GM21786 (cell line): ENCODE results near the gene HMGA1.
A peak's percentile ranks its signal among the peaks of the same experiment; 100 is the strongest.

ENCODE experiments used
- ATAC-seq: cut with Tn5 transposase; IDR thresholded peaks from one replicate; pipeline ENCODE4 v1.9.1; 2021; ENCODE audit not compliant: unreplicated experiment

HMGA1 gene

DNA sequence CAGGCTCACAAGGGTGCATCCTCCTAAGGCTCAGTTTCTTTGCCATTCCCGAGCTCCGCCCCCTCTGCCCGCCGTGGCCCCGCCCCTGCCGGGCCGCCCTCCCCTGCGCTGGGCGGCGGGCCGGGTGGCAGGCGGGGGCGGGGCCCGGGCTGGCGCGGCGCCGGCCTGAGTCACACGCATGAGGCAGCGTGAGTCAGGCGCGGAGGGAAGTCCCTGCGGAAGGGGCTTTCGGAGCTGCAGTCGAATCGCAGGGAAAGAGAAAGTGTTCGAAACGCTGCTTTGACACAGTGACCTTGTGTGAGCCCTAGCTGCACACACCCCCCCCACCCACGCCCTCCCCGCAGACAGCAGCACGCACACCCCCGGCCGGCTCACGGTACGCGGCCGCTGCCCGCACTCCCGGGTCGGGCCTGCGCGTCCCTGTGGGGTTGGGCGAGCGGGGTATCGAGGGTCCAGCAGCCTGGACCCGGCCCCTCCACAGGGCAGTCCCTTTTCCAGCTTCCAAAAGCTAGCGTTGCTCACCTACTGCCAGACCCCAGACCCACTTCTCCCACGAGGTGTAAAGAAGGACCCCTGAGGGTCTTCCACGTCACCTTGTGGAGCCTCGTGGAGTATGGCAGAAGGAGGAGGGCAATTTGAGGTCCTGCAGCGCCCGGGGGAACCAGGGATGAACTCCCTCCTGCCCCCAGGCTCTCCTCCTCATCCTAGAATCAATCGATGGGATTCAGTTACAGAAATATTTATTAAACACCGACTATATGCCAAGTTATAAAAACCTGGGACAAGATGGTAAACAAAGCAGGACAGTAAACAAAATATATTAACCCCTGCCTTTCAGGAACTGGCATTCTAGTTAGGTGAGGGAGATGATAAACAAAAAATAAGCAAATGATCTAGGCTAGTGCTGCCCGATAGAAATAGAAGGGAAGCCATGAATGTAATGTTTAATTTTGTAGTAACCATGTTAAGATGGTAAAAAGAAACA, 12.4 kb upstream of the HMGA1 start:
- peak; percentile 82 for ATAC-seq

DNA sequence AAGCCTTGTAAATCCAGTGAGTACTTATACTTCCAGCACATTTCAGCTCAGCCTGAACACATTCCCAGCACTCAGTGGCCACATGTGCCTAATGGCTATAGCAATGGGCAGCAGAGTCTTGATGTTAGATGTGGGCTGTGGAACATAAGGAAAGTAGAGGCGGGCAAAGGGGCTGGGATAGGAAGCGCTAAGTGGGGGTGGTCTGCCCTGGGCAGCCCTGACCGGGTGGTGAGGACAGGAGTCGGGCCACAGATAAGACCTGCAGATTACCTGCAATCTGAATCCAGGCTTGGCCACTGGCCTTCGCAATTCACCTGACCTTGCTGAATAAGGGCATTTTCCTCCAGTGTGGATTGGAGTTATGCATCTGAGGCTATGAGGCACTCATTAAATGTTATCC, 11.1 kb upstream of the HMGA1 start:
- no peak for ATAC-seq

DNA sequence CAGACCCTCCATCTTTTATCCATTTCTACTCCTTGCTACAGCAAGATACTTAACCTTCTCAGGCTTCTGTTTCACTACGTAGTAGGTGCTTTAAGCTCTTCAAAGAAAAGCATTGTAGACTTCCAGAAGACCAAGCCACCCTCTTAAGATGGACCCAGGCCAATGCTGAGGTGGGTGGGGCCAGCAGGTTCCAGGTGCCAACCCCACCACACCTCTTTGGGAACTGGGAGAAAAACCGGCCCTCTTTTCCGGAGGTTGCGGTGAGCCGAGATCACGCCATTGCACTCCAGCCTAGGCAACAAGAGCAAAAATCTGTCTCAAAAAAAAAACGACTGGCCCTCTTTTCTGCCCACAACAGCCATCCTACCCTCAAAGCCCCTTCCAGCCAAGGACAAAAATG, 10.6 kb upstream of the HMGA1 start:
- ATAC-seq, result no peak

DNA sequence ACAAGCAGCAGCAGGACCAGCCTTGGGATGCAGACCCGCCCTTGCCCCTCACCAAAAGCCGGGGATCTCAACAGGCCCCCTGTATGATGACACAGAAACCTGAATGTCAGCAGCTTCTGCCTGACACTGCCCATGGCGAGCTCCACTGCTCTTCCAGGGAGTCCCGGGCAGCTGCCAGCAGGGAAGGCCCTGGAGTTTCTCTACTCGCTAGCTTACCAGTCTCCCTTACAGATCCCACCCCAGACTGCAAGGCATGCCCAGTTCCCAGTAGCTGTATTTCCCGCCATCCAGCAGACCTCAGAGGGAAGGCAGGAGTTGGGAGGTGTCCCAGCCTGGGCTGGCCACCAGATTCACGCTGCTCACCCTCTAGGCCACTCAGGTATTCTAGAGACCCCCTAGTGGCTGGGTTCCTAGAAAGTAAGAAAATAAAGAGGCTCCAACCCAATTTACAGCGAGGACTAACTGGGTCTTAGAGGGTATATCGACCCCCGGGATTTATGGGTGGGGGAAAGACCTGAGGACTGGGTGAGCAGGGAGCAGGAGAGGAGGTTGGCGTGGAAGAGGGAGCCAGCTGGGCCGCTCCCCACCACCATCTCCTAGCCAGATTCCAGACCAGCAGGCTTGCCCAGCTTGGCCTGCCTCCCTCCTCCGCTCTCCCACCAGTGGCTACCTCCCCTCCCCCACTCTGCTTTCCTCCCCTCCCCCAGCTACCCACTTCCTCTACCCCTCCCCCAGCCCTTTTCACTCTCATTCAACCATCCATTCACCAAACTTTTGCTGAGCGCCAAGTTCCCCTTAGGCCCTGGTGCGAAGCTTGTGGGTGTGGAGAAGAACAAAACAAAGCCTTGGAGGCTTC, 9.7 kb upstream of the HMGA1 start:
- no peak for ATAC-seq

DNA sequence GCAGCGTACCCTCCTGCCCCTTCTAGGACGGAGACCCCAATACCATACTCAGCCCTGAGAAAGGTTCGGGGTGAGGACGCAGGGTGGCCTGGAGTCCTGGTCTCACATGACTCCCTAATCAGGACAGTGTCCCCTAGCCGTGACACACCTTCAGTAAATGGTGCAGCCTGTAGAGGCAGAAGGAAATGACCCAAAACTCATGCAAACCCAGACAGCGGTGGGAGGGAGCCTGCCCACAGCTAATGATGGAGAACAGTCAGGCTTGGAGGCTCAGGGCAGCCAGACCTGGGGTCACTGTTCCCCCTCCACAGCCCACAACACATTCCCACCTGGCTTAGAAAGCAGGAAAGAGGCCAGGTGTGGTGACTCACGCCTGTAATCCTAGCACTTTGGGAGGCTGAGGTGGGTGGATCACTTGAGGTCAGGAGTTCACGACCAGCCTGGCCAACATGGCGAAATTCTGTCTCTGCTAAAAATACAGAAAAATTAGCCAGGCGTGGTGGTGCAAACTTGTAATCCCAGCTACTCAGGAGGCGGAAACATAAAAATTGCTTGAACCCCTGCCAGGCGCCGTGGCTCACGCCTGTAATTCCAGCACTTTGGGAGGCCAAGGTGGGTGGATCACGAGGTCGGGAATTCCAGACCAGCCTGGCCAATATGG, 8.8 kb upstream of the HMGA1 start:
- ATAC-seq, result no peak

DNA sequence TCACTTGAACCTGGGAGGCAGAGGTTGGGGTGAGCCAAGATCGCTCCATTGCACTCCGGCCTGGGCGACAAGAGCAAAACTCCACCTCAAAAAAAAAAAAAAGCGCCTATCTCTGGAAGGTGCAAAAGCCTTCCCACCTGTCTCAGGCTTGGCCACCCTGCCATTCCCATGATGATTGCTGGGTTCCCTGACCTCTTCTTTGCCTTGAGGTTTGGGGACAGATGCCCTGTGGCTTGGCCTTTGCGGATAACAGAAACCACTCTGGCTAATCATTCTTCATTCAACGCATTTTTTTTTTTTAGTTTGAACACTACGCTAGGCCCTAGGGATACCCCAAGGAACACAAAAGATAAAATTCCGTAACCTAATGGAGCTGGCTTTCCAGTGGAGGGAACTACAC, 6.8 kb upstream of the HMGA1 start:
- no peak for ATAC-seq

DNA sequence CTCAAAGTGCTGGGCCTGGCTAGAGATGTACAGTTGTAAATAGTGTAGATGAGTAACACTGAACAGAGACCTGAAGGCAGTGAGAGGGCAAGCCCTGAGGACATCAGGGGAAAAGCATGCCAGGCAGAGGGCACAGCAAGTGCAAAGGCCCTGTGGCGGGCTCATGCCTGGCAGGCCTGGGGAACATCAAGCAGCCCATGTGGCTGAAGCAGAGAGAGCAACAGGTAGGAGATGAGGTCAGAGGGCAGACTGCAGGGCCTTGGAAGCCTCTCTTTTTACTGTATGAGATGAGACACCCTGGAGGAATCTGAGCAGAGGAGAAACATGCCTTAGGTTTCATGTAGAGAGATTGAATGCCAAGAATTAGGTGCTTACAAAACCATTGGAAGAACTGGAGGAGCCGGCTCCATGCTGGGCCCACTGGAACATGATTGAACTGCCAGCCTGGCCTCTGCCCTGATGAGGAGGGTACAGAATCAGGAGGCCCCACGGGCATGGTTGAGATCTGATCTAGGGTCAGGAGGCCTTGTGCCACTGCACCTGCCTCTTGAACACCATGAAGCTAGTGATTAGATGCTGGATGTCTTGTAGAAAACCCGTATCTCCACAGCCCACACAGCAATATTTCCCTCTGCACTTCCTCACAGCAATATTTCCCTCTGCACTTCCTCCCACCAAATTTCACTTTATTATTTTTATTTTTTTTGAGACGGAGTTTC, 5.9 kb upstream of the HMGA1 start:
- no peak for ATAC-seq

DNA sequence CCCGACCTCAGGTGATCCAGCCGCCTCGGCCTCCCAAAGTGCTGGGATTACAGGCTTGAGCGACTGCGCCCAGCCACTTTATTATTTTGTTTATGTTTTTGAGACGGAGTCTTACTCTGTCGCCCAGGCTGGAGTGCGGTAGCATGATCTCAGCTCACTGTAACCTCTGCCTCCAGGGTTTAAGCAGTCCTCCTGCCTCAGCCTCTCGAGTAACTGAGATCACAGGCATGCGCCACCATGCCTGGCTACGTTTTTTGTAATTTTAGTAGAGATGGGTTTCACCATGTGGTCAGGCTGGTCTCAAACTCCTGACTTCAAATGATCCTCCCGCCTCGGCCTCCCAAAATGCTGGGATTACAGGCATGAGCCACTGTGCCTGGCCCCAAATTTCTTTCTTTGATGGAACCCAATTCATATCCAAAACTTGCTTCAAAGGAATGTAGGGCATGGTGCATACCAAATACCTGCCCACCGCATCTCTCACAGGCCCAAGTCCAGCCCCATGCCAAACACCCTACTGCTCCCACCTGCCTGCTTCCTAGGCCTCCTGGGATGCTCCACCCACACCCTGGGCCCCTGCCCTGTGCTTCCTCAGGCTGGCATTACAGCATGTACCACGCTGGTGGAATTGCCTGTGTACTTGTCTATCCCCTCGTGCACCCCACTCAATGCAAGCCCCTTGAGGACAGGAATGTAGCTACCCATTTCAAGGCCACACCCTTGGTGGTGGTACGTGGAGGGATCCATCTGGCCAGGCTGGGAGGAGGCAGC, 4.9 kb upstream of the HMGA1 start:
- ATAC-seq, result no peak

DNA sequence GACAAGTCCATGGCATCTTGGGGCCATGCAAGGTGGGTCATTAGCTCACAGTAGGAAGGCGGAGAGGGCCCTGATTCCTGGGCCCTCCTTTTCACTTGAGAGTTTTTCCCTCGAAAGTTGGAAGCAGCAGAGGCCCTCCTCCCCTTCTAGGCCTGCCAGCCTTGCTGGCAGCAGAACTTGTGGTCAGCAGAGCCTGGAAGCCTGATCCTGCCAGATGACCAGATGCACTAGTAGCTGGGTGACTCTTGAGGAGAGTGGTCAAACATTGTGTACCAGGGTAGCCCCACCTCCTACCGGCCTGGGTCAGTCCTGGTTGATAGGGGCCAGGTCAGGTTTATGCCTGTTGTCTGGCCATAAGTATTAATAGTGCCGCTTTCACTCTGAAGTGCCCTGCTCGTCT, 3.8 kb upstream of the HMGA1 start:
- no peak for ATAC-seq

DNA sequence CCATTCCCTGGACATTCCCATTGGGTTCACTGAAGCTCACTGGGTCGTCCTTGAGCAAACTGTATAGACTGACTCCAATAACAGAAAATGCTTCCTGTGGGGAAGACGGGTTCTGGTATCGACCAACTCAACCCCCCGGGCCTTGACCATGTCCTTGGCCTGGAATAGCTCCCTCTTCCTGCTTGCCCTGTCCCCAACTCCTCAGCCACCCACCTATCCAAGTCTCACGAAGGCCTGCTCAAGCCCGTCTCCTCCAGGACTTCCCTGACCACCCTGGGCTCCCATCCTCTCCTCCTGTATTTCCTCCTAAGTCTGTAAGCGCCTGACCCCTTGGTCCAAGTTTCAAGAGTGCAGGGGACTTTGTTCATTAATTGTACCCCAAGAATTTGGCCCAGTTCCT, 2.8 kb upstream of the HMGA1 start:
- no peak for ATAC-seq

DNA sequence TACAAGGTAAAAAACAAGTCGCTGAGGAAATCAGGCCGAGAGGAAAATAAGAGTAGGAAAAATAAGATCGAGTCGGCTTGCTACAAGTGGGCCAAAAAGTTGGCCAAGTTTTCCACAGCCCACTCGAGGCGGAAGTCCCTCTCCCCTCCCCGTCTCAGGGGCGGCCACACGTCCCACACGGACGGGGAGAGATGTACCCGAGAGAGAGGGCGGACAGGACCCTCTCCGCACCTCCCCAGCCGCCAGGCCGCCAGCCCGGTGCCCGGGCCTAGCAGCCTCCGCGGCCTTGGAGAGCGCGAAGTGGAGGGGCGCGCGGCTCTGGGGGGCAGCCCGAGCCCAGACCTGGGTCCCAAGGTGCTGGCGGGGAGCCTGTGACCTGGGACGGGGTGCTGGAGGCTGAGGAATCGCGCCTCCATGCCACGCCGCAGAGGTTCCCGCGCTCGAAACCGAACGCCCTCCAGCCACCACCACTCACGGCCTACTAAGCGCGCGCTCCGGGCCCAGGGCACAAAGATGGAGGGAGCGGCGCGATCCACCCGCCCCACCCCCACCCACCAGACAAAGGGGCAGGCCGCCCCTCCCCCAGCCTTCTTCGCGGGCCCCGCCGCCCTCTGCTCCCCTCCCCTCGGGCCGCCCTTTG, 1.9 kb upstream of the HMGA1 start:
- ATAC-seq, result no peak

DNA sequence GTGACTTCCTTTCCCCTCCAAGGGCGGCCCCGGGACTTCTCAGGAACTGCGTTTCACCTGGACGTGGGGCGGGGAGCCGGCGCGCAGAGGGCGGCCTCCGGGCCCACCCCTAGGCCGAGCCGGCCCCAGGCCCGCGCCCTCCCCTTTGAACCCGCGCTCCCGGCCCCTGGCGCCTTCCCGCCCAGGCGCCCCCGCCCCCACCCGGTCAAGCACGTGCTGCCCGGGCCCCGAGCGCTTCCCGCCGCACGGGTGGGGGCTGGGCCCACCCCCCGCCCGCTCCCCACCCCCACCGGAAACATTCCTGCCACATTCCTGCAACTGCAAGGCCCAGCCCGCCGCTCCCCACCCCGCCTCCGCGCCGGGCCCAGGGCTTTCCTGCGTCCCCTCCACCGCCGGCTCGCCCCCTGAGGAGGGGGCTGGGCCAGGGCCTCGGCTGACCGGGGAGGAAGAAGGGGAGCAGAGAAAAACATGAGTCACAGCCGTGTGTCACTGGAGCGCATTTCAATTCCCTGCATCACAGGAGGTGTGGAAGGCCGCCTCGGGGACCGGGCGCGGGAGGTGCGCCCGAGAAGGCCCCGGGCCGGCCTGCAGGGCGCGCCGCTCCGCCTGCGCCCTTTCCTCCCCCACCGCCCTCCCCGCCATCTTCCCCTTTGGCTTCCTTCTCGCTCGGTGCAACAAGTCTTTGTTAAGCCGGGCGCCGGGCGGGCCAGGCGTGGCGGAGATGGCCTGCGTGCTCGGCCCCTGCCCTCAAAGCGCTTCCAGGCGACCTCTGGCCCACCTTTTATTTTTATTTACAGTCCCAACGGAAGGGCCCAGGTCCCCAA, 1.2 kb upstream of the HMGA1 start:
- ATAC-seq, result no peak

DNA sequence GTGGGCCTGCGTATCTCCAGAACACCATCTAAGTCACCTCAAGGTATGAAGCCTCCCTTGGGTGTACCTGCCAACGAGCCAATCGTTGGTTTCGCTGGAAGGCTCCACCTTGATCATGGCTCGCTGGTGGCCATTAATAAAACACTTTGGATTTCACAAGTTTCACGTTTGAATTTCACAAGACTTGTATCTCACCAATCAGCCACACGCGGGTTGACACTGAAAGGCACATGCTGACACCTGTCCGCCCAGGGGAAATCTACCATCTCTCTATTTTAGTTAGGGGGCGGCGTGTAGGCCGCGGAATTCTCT, 586 bp upstream of the HMGA1 start:
- ATAC-seq, result no peak

DNA sequence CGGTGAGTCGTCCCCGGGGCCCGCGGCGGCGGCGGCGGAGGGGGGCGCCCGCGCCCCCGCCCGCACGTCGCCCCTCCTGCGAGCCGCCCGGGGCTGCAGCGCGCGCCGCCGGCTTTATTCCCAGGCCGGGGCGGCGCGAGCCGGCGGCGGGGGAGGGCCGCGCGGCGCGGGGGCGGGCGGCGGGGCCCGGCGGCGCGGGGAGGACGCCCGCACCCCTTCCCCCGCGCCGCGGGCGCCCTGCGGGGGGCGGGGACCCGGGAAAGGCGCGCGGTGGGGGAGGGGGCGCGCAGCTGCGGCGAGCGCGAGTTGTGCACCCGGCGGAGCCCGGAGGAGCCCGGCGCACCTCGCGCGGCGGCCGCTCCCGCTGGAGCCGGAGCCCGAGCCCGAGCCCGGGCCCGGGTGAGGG, 646 bp downstream of the HMGA1 start:
- no peak for ATAC-seq

DNA sequence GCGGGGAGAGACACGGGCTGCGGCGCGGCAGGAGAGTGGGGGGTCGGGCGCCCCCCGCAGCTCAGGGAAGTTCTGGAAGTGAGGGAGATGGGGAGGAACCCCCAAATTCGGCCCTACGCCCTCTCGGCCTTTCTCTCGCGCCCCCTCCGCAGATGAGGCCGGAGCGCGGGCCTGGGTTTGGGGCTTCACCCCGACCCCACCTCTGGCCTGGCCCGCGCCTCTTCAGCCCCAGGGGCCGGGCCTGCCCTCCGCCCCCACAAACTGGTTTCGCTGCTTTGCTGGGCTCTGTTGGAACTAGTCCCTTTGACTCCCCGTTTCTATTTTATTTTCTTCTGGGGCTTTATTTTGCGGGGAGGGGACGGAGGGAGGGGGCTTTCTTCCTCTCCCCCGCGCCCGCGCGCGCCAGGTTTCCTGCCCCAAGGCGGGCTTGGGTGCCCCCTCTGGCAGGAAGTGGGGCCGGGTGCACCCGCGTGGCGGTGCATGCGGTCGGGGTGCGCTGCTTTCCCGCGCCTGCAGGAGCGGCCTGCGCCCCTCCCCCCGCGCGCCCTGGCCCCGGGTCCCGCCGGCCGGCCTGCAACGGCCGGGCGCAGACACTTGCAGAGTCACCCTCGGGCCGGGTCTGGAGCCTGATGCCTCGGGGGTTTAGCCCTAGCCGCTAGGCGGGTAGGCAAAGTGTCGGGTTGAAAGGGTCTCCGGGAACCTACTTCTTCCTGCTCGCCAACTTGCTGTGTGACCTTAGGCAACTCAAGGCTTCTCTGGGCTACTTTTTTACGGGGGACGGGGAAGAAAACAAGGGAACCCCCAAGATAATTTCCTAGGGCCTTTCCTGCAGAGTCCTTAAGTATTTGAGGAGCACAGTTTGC, 1.3 kb downstream of the HMGA1 start:
- no peak for ATAC-seq

DNA sequence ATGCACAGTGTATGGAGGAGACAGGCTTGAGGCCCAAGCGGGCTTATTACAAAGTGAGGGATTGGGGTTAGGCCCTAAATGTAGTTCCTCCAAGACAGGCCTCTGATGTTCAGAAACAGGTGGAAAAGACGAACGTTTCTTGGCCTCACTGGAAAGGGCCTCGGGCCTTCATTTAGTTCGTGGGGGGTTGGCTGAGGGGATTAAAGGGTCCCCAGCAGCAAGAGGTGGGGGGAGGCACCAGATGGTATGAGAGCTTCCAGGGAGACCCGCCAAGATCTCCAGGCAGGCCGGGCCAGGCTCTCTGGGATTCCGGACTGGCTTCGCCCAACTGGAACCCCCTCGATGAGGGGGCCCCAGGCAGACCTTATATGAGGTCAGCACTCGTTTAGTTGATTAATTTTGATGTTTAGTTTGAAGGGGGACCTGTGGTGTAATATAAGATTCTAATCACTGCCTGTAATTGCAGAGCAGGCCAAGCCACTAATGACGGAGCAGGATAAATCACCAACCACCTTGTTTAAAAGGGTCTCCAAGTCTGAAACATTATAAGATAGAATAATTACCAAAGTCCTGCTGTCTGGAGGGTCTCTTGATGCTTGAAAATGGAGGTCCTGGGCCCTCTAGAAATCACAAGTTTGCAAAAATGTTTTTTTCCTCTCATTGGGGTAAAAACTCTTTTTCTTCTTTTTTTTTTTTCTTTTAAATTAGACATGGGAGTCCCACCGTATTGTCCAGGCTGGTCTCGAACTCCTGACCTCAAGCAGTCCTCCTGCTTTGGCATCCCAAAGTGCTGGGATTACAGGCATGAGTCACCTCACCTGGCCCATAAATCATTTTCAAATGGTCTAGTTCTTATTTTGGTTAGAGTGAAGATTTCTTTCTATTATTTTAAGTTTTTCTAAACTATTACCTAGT, 2.2 kb downstream of the HMGA1 start:
- ATAC-seq, result no peak

DNA sequence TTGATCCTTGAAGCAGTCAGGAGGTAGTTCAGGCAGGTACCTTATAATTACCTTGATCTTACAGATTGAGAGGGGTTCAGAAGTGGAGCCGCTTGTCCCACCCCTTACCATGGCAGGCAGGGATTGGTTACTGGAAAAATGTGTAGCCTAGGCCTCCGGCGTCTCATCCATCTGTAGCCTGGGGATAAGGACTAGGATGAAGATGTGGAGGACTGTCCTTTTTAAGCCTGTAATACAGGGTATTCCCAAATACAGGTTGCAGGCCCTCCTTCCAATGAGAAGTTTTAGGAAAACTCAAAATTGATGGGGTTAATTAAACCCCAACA, 2.8 kb downstream of the HMGA1 start:
- no peak for ATAC-seq
